UCSD-AML1 (cell line): ENCODE measurements around the gene BTD.
"Not testable (repeated sequence)": the region's sequence is repeated elsewhere in the genome, so short reads cannot be mapped to it uniquely, and the experiment has no call there.

ENCODE experiments used
- DNase-seq: peaks from one replicate; lab custom pipeline; 2025; ENCODE audit not compliant: unreplicated experiment; lab: John Stamatoyannopoulos, UW

The BTD gene

GRCh38 chr3:15602146-15602536 lies 596 bp downstream of the BTD start:
- DNase-seq = no peak

- DNase-seq = not testable (repeated sequence)
Measured at GRCh38 chr3:15602816-15603215, 1.3 kb downstream of the BTD start.

- not testable (repeated sequence) for DNase-seq
Measured at GRCh38 chr3:15604584-15604983, 3.0 kb downstream of the BTD start.

GRCh38 chr3:15606434-15606891 lies 4.9 kb downstream of the BTD start:
- DNase-seq = no peak

- DNase-seq = no peak
Measured at GRCh38 chr3:15610082-15610759, 8.7 kb downstream of the BTD start.

- DNase-seq = no peak
Measured at GRCh38 chr3:15611018-15611417, 9.5 kb downstream of the BTD start.

GRCh38 chr3:15612001-15612400 lies 10.5 kb downstream of the BTD start:
- DNase-seq = no peak

- no peak for DNase-seq
Measured at GRCh38 chr3:15614958-15615357, 13.4 kb downstream of the BTD start.

GRCh38 chr3:15616053-15616452 lies 14.5 kb downstream of the BTD start:
- DNase-seq = no peak

- not testable (repeated sequence) for DNase-seq
Measured at GRCh38 chr3:15619659-15620464, 18.3 kb downstream of the BTD start.

- DNase-seq = no peak
Measured at GRCh38 chr3:15623535-15624440, 22.2 kb downstream of the BTD start.

- DNase-seq = no peak
Measured at GRCh38 chr3:15628967-15629366, 27.4 kb downstream of the BTD start.

GRCh38 chr3:15629860-15630597 lies 28.5 kb downstream of the BTD start:
- peak; percentile 35 for DNase-seq

GRCh38 chr3:15630646-15631350 lies 29.3 kb downstream of the BTD start:
- no peak for DNase-seq

- no peak for DNase-seq
Measured at GRCh38 chr3:15631426-15632211, 30.1 kb downstream of the BTD start.

GRCh38 chr3:15632212-15632580 lies 30.7 kb downstream of the BTD start:
- no peak for DNase-seq

GRCh38 chr3:15633159-15633558 lies 31.6 kb downstream of the BTD start:
- no peak for DNase-seq

- DNase-seq = no peak
Measured at GRCh38 chr3:15633766-15634598, 32.4 kb downstream of the BTD start.
